ENCODE data around the gene ADAR.

Gene ADAR

DNA sequence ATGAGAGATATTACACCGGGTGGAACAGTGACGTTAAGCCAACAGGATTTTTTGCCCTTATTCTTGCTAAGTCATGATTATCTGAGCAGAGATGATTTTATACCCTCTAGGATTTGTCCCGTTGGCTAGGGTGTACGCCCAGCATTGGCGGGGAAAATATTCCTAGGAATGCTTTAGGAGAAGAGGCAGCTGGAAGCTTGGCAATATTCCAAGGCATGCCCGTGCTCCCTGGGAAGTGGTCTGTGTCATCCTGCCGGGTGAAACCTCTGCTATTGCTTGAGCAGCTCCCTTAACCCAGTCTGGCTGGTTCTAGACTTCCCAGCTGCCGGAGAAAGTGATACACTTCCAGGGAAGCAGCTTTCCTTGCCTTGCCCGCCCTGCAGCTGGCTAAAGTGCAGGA is 24.2 kb downstream of the ADAR start:
- no peak for DNase-seq

DNA sequence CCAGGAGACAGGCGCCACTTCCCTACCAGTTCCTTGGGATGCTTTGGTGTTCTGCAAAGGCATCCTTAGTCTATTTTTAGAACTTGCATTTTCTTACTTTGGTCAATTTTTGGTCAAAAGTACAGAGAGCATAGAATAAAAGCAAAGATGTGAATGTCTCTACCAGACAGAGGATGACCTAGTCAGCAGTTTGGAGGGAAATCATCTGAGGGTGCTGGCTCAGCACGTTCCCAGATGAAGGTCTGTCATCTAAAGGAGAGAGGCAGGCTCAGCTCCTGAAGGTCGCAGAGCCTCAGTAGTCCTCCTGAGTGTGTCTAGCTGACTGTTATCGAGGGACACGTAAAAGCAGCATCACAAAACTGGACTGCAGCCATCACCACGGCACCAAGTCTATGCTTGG is 25.1 kb downstream of the ADAR start:
- DNase-seq: no peak

DNA sequence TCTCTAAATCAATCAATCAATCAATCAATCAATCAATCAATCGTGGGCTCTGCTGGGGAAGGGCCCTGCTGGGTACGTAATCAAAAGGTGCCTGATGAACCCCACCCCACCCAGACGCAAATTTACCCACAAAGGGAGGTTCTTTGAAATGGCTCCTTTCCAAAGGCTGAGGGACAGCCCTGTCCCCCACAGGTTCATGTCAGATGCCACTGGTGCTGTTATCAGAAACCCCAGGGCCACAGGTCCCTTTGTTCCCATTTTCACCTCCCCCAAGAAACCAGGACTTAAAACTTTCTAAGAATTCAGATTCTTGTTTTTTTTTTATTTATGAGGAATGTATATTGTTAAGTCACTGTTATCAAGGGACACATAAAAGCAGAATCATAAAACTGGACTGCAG is 26.2 kb downstream of the ADAR start:
- DNase-seq: no peak

DNA sequence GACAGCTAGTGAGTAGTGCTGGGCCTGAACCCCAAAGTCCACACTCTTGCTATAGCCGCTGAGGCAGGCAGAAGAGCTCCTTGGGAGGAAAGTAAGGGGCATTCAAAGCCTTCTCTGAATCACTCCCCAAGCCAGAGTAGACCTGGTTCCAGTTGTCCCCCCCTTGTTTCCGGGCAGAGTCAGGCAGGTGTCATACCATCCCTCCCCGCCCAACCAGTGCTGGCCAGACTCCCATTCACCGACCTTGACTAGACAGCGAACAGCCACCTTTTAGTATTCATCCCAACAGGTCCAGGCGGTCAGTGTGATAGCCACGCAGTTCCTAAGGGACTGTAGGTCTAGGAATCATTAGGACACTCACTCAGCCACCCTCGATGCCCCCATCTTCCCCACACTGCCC is 28.6 kb downstream of the ADAR start:
- no peak for DNase-seq

- no peak for DNase-seq
Measured at GRCh38 chr1:154578058-154578418, 29.9 kb downstream of the ADAR start.

GRCh38 chr1:154577346-154578057 is 30.5 kb downstream of the ADAR start:
- no peak for DNase-seq

- DNase-seq: no peak
Measured at GRCh38 chr1:154575951-154576566, 31.9 kb downstream of the ADAR start.

DNA sequence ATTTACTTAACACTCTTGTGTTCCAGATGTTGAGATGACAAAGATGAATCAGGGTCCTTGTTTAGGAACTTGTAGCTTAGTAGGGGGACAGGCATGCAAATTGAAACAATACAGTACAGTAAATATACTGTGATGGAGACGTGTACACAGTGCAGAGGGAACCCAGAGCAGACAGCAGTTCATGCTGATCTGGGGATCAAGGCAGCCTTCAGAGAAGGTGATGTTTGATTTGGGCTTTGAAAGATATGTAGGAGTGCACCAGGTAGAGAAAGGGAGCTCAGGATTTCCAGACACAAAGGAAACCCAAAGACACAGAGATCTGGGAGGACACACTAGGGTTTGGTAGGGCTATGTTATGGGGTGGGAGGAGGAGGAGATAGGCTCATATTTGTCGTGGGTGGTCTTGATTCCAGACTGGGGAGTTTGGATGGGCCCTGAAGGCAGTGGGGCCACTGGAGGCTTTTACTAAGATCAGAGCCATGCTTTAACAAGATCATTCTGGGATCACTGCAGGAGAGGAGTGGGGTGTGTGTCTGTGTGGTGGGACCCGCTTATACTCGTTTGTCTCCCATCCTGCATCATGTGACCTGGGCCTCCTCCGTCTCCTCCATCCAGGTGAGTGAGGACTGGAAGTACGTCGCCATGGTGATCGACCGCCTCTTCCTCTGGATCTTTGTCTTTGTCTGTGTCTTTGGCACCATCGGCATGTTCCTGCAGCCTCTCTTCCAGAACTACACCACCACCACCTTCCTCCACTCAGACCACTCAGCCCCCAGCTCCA is 32.6 kb downstream of the ADAR start:
- no peak for DNase-seq

- DNase-seq: no peak
Measured at GRCh38 chr1:154574716-154575115, 33.3 kb downstream of the ADAR start.

DNA sequence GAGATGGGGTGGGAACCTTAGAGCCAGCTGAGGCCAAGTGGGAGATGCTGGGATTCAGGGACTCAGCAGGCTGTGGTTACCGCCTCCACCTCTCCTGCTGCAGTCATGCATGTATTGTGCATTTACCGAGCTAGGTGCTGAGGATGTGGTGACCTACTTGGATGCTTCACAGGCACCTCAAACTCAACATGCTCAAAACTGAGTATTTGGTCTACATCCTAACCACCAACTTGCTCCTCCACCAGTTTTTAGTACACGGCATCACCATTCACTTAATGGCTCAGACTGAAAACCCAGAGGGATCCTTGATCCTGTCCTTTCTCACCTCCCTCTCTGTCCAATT is 34.8 kb downstream of the ADAR start:
- no peak for DNase-seq

DNA sequence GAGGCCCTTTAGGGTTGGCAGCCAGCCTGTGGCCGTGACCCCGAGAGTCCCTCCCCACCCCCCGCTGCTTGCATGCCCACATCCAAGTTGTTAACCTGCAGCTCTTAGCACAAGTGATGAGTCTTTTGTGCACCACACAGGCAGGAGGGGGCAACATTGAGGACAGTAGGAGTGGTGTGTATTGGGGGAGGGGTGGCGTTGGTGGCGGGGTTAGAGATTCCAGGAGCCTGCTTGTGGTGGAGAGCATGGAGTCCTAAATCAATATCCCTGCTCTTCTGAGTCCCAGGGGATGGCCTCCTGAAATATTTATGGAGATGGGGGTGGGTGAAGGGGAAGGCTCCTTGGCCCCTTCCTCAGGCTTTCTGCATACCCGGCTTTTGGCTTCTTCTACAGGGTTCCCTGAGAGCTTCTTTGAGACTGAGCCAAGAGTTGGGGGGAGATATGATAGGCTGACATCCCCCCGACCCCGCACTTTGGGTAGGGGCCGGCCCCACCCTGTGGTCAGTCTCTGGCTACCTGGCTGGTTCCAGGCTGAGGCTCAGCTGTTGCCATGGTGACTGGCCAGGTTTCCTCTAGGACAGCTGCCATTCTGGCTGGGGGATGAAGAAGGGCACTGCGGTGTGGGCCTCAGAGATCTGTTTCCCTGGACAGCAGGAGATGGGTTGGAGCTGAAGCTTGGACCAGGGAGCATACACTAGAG is 35.4 kb downstream of the ADAR start:
- DNase-seq: no peak

DNA sequence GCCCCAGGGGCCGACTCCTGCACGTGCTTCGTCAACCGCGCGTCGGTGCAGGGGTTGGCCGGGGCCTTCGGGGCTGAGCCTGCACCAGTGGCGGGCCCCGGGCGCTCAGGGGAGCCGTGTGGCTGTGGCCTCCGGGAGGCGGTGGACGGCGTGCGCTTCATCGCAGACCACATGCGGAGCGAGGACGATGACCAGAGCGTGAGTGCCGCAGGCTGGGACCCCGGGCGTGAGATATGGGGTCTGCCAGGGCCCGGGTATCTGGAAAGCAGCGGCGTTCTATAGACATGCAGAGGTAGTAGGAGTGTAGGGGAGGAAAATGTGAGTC is 36.1 kb downstream of the ADAR start:
- DNase-seq: no peak

DNA sequence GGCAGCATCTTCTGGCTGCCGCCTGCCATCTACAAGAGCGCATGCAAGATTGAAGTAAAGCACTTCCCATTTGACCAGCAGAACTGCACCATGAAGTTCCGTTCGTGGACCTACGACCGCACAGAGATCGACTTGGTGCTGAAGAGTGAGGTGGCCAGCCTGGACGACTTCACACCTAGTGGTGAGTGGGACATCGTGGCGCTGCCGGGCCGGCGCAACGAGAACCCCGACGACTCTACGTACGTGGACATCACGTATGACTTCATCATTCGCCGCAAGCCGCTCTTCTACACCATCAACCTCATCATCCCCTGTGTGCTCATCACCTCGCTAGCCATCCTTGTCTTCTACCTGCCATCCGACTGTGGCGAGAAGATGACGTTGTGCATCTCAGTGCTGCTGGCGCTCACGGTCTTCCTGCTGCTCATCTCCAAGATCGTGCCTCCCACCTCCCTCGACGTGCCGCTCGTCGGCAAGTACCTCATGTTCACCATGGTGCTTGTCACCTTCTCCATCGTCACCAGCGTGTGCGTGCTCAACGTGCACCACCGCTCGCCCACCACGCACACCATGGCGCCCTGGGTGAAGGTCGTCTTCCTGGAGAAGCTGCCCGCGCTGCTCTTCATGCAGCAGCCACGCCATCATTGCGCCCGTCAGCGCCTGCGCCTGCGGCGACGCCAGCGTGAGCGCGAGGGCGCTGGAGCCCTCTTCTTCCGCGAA is 36.6 kb downstream of the ADAR start:
- DNase-seq: no peak

- no peak for DNase-seq
Measured at GRCh38 chr1:154568157-154568815, 39.7 kb downstream of the ADAR start.

GRCh38 chr1:154567386-154568156 is 40.4 kb downstream of the ADAR start, which contains the start of gene CHRNB2:
CHRNB2 (plus strand) TSS chr1:154567778; CDS start chr1:154568045, 267 bp downstream.
- peak; percentile 53 for DNase-seq

DNA sequence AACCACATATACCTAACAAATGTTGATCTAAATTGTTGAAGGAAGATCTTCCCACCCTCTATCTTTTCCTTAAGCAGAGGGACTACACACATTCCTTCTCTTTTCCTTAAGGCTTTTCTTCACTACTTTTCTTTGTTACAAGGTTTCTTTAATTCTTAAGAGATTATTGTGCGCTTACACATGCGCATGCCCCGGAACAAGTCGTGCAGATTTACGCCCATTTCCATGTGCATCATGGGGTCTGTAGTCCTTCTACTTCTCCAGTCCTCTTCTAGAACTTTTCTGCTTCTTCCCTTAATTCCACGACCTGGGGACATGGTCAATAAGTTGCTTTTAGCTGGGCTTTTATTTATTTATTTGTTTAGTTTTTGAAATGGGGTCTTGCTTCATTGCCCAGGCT is 42.1 kb downstream of the ADAR start:
- no peak for DNase-seq

- peak; percentile 70 for DNase-seq
Measured at GRCh38 chr1:154559466-154560044, 48.4 kb downstream of the ADAR start.

DNA sequence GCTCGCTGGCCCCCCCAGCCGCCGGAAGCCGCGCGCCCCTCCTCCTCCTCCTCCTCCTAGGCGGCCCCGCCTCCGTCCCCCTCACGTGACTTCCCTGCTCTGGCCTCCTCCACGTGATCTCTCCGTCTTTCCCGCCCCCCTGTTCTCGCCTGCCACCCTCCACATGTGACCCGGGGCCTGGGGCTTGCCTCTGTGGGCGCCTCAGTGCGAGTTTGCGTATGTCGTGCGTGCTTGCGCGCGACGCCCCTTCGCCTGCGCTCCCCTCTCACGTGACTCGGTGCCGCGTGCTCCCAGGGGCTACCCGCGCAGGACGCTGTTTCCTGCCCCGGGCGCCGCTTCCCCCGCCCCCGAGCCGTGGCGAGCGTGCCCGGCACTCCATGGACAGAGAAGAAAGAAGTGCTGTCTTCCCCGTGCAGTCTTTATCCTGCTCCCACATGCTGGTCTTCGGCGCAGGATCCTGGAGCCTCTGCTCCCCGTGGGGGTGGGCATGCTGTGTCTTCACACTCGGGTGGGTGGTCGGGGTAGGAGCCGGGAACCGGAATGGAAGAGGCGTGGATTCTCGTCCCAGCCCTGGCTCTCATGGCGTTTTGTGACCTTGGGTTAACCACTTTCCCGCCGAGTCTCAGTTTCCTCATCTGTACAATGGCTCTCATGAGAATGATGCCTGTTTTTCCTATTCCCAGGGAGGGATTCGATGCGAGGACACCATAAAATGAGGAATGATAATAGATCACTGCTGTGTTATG is 49.1 kb downstream of the ADAR start:
- peak; percentile 99 for DNase-seq

DNA sequence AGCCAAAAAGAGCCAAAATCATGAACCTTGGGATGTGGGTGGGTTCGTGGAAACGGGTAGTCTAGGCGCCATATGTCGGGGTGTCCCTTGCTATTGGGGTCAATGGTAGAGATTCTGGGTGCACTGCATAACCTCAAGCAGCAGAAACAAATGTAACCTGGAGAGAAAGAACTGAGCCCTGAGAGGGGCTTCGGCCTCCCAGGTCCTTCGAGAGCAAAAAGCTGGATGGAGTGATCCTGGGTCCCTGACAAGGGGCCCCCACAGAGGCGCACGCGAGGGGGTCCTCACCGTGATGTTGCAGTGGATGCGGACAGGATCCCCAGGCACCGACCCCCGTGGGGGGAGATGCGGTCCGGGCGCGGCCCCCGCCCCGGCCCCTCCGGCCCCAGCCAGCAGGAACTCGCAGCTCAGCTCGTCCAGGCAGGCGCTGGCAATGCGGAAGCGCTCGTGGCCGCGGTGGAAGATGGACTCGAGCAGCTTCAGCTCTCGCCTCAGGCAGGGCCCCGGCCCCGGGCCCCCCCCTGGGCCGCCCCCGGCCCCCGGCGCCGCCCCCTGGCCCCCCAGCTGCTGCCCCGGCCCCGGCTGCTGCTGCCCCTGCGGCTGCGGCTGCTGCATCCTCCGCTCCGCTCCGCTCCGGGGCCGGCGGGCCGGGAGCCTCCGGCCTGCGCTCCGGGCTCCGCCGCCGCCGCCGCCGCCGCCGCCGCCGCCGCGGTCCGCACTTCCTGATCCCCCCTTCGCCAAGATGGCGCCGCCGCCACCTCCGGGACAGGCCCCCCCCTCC is 49.9 kb downstream of the ADAR start, which contains the start of gene UBE2Q1:
Gene UBE2Q1 (minus strand): TSS at position 724 of the 781 bp plus-strand sequence. CDS start 109 bp downstream, at position 615.
- DNase-seq: no peak

All from activated CD4-positive, alpha-beta T cell treated with anti-CD3 and anti-CD28 coated beads for 1 hour (primary cell).